DMS153 treated with DMSO at 0.1 percent for 48 hours (cell line): ENCODE results near the gene GLYAT.

Experiments
- DNase-seq: peaks from one replicate; lab custom pipeline; 2025; ENCODE audit not compliant: unreplicated experiment; lab: John Stamatoyannopoulos, UW

GLYAT gene, protein sequence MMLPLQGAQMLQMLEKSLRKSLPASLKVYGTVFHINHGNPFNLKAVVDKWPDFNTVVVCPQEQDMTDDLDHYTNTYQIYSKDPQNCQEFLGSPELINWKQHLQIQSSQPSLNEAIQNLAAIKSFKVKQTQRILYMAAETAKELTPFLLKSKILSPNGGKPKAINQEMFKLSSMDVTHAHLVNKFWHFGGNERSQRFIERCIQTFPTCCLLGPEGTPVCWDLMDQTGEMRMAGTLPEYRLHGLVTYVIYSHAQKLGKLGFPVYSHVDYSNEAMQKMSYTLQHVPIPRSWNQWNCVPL

DNA sequence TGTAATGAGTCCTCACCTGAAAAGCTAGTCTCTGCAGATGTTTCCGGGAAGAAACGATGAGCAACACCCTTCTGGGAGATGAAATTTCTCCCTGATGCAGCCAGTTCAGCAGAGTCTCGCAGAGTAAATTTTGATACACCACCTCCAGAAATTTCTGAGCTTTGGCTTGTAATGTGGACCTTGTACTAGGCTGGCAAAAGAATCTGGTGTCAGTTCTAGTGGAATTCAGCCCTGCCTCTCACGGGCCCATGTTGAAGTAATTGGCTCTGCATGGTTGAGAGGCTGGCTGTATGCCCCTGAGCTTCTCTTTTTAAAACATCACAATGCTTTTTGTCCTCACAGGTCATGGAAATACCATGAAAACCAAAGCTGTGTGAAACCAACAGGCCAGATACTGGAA is at the start of gene GLYAT:
GLYAT (minus strand) TSS at position 125 of the 400 bp plus-strand sequence. CDS start 7,447 bp downstream, outside the sequence.
- DNase-seq, result no peak

DNA sequence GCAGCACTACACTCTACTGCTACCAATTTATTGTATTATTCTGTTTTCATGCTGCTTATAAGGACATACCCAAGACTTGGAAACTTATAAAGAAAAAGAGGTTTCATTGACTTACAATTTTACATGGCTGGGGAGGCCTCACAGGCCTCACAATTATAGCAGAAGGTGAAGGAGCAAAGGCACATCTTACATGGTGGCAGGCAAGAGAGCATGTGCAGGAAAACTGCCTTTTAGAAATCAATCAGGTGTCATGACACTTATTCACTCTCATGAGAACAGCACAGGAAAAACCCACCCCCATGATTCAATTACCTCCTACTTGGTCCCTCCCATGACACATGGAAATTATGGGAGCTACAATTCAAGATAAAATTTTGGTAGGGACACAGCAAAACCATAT is 49.6 kb upstream of the GLYAT start:
- DNase-seq, result no peak

GRCh38 chr11:58780578-58780977 is 48.8 kb upstream of the GLYAT start:
- no peak for DNase-seq

- no peak for DNase-seq
Measured at GRCh38 chr11:58776891-58777710, 45.4 kb upstream of the GLYAT start.

- DNase-seq, result no peak
Measured at GRCh38 chr11:58775066-58775708, 43.4 kb upstream of the GLYAT start.

- no peak for DNase-seq
Measured at GRCh38 chr11:58774164-58774593, 42.4 kb upstream of the GLYAT start.

GRCh38 chr11:58773337-58773736 is 41.6 kb upstream of the GLYAT start:
- no peak for DNase-seq

- DNase-seq, result no peak
Measured at GRCh38 chr11:58772329-58773285, 40.9 kb upstream of the GLYAT start.

- no peak for DNase-seq
Measured at GRCh38 chr11:58771458-58771855, 39.7 kb upstream of the GLYAT start.

DNA sequence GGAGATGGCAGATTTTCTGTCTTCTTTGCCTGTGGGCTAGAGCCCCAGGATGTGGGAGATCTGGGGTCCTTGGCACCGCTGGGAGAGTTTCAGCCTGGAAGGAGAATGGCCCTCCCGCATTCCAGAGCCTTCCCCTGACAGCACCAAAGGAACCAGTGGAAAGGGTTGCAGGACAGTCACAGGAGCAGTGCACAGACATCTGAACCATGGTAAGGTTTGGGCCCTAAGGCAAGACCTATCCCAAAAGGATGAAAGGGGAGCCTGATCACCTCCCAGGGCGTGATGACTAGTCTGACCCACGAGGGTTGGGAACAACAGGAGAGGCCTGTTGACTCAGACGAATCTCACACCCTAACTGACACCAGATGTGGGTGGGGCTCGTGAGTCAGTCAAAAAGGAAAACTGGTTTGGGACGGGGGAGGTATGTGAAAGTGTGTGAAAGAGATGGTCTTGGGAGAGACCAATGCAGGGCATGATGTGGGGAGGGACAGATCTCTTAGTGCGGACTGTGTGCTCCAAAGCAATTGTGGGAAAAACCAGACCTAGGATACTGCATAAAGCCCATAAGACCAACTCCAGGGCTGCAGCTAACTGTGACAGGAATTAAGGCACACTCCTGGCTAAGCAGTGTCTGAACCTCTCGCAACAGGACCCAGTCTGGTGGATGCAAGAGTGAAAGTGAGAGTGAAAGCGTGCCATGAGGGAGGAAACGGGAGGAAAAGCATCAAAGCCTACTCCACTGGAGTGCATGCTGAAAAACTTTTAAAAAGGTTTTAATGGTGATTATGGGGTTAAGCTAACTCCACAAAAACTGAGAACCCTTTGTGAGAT is 39.1 kb upstream of the GLYAT start:
- DNase-seq, result no peak

DNA sequence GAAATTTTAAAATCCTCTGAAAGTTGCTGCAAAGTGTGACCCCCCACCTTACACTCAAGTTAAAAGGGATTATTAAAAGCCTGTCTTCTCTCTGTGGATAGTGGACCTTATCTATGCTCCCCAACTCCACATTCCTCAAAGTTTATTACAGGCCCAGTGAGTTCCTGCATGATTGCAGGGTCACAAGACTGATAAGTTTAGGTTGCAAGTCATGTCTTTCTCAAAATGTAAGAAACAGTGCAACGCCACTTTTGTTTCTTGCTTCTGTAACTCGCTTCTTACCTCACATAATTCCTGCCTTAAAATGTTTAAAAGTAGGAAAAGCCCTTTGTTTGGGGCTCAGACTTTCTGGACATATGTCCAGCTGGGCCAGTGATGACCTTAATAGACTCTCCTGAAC is 38.4 kb upstream of the GLYAT start:
- DNase-seq, result no peak

- DNase-seq, result no peak
Measured at GRCh38 chr11:58769308-58769707, 37.6 kb upstream of the GLYAT start.

DNA sequence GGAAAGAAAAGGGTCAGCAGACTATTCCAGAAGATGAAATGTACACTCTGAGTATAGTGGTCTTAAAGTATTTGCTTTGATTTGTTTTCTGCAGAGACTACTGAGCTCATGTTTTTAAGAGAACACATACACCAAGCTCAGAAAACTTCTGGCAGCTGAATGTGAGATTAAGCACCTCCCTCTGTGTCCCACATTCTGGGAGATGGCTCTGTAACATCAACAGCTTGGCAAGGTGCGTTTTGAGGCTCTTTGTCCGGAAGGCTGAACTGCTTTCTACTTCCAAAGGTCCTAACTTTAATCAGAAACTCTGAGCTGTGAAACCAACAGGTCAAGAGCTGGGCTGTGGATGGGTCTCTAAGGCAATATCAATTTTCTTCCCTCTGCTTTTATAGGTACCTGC is 36.4 kb upstream of the GLYAT start:
- no peak for DNase-seq

GRCh38 chr11:58765078-58765477 is 33.3 kb upstream of the GLYAT start:
- no peak for DNase-seq

DNA sequence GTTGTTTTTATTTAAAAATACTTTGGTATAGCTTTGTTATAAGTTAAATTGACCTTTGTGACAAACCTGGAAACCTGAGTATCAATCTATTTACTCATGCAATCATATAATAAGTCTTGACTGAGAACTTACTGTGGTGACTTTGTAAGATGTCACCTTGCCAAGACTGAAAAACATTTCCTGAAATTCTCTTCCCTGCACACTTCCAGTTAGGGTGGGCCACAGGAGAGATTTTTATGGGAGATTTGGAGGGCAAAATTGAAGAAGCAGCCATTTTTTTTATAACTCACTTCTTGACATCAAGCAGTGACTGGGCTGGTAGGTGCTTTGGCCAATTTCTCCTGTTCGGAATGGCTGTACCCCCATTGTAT is 31.4 kb upstream of the GLYAT start:
- DNase-seq, result no peak

GRCh38 chr11:58762284-58763119 is 30.8 kb upstream of the GLYAT start:
- DNase-seq, result no peak

DNA sequence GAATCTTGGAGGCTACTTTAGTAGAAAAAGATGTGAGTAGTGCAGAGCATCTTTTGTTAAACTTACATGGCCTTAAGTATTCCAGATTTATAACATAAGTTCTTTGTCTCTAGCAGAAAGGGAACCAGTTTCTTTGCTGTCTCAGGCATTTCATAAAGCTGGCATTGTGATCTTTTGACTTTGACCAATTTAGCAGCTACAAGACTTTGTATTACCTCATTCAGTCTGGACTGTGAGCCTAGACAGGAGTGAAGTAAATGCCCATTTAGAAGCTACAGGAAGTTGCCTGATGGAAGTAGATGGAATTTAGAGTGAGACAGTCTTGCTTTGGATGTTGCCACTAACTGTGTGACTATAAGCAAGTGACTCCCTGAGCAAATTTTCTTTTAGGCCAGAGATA is 25.7 kb upstream of the GLYAT start:
- DNase-seq, result no peak

DNA sequence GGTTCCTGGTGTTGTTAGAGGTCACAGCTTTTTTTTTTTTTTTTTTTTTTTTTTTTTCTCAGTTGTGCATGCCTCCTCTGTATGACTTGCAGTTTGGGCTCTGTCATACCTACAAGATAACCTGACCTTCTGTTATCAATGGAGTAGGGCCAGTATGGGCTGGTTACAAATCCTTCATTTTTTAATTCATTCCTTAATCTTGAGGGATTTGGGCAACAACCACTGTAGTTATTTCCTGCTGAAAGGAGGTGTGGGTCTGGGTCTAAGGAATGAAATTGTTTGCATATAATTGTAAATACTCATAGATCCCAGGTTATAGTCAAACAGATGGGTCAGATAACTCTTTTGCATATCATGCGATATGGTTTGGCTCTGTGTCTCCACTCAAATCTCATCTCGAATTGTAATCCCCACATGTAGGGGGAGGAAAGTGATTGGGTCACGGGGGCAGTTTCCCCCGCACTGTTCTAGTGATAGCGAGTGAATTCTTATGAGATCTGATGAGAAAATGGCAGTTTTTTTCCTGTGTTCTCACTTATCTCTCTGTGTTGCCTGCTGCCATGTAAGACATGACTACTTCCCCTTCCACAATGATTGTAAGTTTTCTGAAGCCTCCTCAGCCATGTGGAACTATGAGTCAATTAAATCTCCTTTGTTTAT is 14.1 kb upstream of the GLYAT start:
- DNase-seq, result no peak
